GM23248 (cell line): ENCODE data around the gene RNF217.

ENCODE experiments used
- EZH2 ChIP-seq: fragments of 200-600 bp; sonication (generic); IDR thresholded peaks from 2 replicates; pipeline ENCODE4 v1.6.1; 2018; ENCODE audit warnings: antibody characterized with exemption, mild to moderate bottlenecking; ENCODE audit not compliant: insufficient read depth, poor library complexity, severe bottlenecking
- EZH2phosphoT487 ChIP-seq: fragments of 200-600 bp; sonication (generic); IDR thresholded peaks from 2 replicates; pipeline ENCODE4 v1.6.1; 2018; ENCODE audit warnings: antibody characterized with exemption, moderate library complexity, mild to moderate bottlenecking, low read depth; ENCODE audit not compliant: insufficient read depth

DNA sequence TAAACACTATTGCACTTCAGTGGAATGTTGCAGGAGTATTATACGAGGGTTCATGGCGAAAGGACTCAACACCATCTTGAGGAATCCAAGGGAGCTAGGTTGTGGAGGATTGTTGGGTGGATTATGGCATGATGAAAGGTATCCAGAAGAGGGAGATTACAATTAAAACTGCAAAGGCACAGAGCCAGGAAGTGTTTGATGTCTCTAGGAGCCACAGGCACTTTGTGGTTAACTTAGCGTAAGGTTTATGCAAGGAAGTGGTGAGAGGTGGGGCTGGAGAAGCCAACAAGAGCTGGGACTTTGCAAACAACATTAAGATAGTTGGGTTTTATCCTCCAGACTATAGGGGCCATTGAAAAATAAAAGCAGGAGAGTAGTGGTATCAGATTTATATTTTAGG lies 104.7 kb downstream of the RNF217 start:
- TF ChIP-seq EZH2phosphoT487: no peak
- no peak for TF ChIP-seq EZH2
